NT2/D1 (cell line): ENCODE results near the gene KIF1B.

Experiments
- SUZ12 ChIP-seq: IDR thresholded peaks from 2 replicates; pipeline ENCODE4 v1.6.1; 2011; ENCODE audit not compliant: insufficient read length, insufficient read depth; ENCODE audit errors: extremely low read depth
- YY1 ChIP-seq: IDR thresholded peaks from 2 replicates; pipeline ENCODE4 v1.6.1; 2011; ENCODE audit not compliant: insufficient read length, insufficient read depth

DNA sequence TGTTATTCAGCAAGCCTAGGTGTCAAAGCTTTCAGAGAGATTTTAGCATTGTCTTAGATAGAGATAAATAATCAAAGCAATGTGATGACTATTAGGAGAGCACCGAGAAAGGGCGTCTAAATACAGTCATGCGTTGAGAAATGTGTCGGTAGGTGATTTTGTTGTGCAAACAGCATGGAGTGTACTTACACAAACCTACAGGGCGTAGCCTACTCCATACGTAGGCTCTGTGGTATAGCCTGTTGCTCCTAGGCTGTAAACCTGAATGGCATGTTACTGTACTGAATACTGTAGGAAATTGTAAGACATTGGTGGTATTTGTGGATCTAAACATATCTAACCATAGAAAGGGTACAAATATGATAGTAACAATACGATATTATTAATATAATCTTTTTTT lies 31.8 kb downstream of the KIF1B start:
- TF ChIP-seq YY1 = no peak
- no peak for TF ChIP-seq SUZ12
